ENCODE data around the gene OXCT1. TPM values are rescaled to one million over a fixed set of nuclear protein-coding genes. Genes with fewer than 3 reads are reported as not detected.
A peak's percentile ranks its signal among the peaks of the same experiment; 100 is the strongest.

The OXCT1 gene
- total and polyA plus RNA-seq, 2 experiments from 2014 or later = 16.1 to 20.5 TPM

DNA sequence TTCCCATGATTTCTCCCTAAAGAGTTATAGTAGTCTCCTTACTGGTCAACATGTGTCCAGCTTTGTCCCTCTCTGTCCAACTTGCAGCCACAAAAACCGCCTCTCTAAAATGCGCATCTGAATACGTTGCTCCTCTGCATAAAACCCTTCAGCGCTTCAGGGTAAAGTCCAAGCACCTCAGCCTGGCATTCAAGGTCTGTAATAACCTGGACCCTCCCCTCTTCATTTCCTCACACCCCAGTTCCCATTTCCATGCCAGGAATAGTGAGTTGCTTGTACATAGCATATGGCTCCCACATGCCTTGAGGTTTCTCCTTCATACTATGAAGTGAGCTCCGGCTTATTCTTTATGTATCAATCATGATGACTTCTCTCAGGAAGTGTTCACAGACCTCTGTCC lies 101.5 kb downstream of the OXCT1 start:
- Histone ChIP-seq H3K9me2 (ENCODE audit: insufficient read depth) (no peaks in the 10 kb centered on the region), H3K9ac (no peak overlapping the region), H2AFZ (no peak overlapping the region), H3K9me3 (ENCODE audit: low read depth) (no peaks in the 10 kb centered on the region), H3K79me2 (ENCODE audit: insufficient read depth) (no peaks in the 10 kb centered on the region), H4K20me1 (ENCODE audit: insufficient read depth) (no peaks in the 10 kb centered on the region), H3K36me3 (ENCODE audit: low read depth) (no peaks in the 10 kb centered on the region), H3K27me3 (replicated peaks; ENCODE audit: insufficient read depth) (no peaks in the 10 kb centered on the region), H3F3A (ENCODE audit: insufficient read depth) (no peaks in the 10 kb centered on the region), H3K4me1 (ENCODE audit: insufficient read depth) (peaks cover 3% of the 10 kb centered on the region), H3K4me2 (ENCODE audit: unreplicated experiment) (no peak overlapping the region), H3K27ac (no peak overlapping the region), H3K4me3 (no peak overlapping the region)
- in situ Hi-C loops (cut with MboI) = no loop called here
- no peak for DNase-seq
- TF ChIP-seq EZH2 (IDR thresholded peaks at IDR 0.05; ENCODE audit: insufficient read depth, poor library complexity, severe bottlenecking) (no peak), EZH2phosphoT487 (IDR thresholded peaks at IDR 0.05; ENCODE audit: insufficient read depth, low read depth) (no peak)
- whole genome bisulfite sequencing, 2 experiments (ENCODE audit: low coverage in 1 of 2, low lambda C conversion rate in 2 of 2, missing lambda C conversion rate in 2 of 2) = 99 to 100% methylated on average over 5 of the region's 5 CpGs

DNA sequence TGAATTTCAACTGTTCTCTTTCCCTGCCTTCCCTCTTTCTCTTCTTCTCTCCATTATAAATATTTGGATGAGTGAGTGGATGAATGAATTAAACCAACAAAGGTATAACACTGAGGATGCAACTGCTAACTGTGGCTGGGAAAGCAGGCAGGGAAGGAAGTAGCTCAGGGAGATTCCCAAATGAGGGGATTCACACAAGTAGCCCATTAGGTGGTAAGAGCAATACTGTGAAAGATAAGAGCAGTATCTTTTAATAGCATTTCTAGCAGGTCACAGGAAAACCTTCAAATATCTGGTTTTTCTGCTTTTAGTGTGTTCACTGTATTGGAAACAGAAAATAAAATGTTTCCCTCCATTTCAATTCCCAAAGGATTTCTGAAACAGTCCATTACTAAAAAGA lies 105.6 kb downstream of the OXCT1 start:
- Histone ChIP-seq H3K27me3 (replicated peaks; ENCODE audit: insufficient read depth) (no peaks in the 10 kb centered on the region), H3K9me2 (ENCODE audit: insufficient read depth) (no peaks in the 10 kb centered on the region), H3K4me3 (no peak overlapping the region), H3K79me2 (ENCODE audit: insufficient read depth) (no peaks in the 10 kb centered on the region), H3F3A (ENCODE audit: insufficient read depth) (peaks cover 18% of the 10 kb centered on the region), H3K4me2 (ENCODE audit: unreplicated experiment) (no peak overlapping the region), H2AFZ (no peak overlapping the region), H3K9me3 (ENCODE audit: low read depth) (no peaks in the 10 kb centered on the region), H4K20me1 (ENCODE audit: insufficient read depth) (no peaks in the 10 kb centered on the region), H3K36me3 (ENCODE audit: low read depth) (peaks cover 9% of the 10 kb centered on the region; the same call in 1 of the 2 replicates), H3K4me1 (ENCODE audit: insufficient read depth) (peaks cover 22% of the 10 kb centered on the region), H3K9ac (no peak overlapping the region), H3K27ac (no peak overlapping the region)
- TF ChIP-seq EZH2phosphoT487 (IDR thresholded peaks at IDR 0.05; ENCODE audit: insufficient read depth, low read depth) = no peak
- no peak for TF ChIP-seq EZH2 (IDR thresholded peaks at IDR 0.05; ENCODE audit: insufficient read depth, poor library complexity, severe bottlenecking)
- in situ Hi-C loops (cut with MboI) = no loop called here
- DNase-seq = no peak

DNA sequence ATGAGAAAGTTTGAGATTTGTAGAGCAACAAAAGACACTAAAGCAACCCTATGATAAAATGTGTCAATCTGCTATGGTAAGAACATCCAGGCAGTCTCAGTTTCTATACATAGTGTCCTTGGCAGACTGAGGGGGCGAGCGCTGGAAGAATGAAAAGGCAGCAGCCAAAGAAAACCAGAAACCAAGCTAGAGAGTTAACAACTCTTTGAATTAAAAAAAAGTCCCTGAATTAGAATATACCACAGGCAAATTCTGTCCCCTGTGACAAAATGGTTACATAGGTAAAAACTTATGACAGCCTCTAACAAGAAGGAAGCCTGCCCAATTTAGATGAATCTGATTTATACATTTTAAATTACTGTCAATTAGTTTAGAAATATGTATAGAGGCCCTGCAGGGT lies 106.7 kb downstream of the OXCT1 start:
- no peak overlapping the region for H3K27ac ChIP-seq
- H3K4me2 ChIP-seq (ENCODE audit: unreplicated experiment) = peak overlapping the region; percentile 53
- 88 to 89% methylated on average over 2 of the region's 2 CpGs for WGBS, 2 experiments (ENCODE audit: low coverage in 1 of 2, low lambda C conversion rate in 2 of 2, missing lambda C conversion rate in 2 of 2)

DNA sequence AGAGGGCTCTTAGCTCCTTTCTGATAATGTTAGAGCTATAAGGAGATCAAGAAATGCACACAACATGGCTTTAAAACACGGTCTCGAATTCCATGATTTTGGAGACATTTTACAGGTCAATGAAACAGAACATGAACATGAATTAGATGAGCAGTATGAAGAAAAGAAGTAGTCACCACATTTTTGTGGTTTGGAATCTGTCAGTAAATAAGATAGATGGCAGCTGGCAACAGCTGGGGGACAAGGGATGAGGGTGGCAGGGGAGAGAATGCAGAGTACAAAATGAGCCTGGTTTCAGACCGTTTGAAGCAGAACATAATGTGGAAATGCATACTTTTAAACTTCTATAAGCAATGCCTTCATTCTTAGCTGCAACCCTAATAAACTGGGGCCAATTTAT lies 107.1 kb downstream of the OXCT1 start:
- Histone ChIP-seq H2AFZ (no peak overlapping the region), H3K79me2 (ENCODE audit: insufficient read depth) (no peaks in the 10 kb centered on the region), H3K9ac (no peak overlapping the region), H3K4me2 (ENCODE audit: unreplicated experiment) (peak overlapping the region; percentile 53), H3K4me3 (peak overlapping the region; percentile 25), H3K9me3 (ENCODE audit: low read depth) (no peaks in the 10 kb centered on the region), H3K27me3 (replicated peaks; ENCODE audit: insufficient read depth) (no peaks in the 10 kb centered on the region), H3K9me2 (ENCODE audit: insufficient read depth) (no peaks in the 10 kb centered on the region), H3F3A (ENCODE audit: insufficient read depth) (peaks cover 18% of the 10 kb centered on the region), H4K20me1 (ENCODE audit: insufficient read depth) (no peaks in the 10 kb centered on the region), H3K4me1 (ENCODE audit: insufficient read depth) (peaks cover 22% of the 10 kb centered on the region), H3K36me3 (ENCODE audit: low read depth) (peaks cover 9% of the 10 kb centered on the region; the same call in 1 of the 2 replicates), H3K27ac (no peak overlapping the region)
- peak; percentile 60 for DNase-seq
- in situ Hi-C loops (cut with MboI) = no loop called here
- TF ChIP-seq EZH2 (IDR thresholded peaks at IDR 0.05; ENCODE audit: insufficient read depth, poor library complexity, severe bottlenecking) (no peak), EZH2phosphoT487 (IDR thresholded peaks at IDR 0.05; ENCODE audit: insufficient read depth, low read depth) (0 out of 2 replicates have a peak, but pooled peaks have one; percentile 45)
- WGBS, 2 experiments (ENCODE audit: low coverage in 1 of 2, low lambda C conversion rate in 2 of 2, missing lambda C conversion rate in 2 of 2) = 11 to 23% methylated on average over 3 of the region's 3 CpGs

More for the DNA sequence above, 106.7 kb downstream of the OXCT1 start:
- in situ Hi-C loops (cut with MboI) = no loop called here
- H3K27me3 ChIP-seq (replicated peaks; ENCODE audit: insufficient read depth) = no peaks in the 10 kb centered on the region
- no peaks in the 10 kb centered on the region for H3K79me2 ChIP-seq (ENCODE audit: insufficient read depth)
- peaks cover 18% of the 10 kb centered on the region for H3F3A ChIP-seq (ENCODE audit: insufficient read depth)
- no peak for TF ChIP-seq EZH2phosphoT487 (IDR thresholded peaks at IDR 0.05; ENCODE audit: insufficient read depth, low read depth)
- no peak for TF ChIP-seq EZH2 (IDR thresholded peaks at IDR 0.05; ENCODE audit: insufficient read depth, poor library complexity, severe bottlenecking)
- H3K4me1 ChIP-seq (ENCODE audit: insufficient read depth) = peaks cover 22% of the 10 kb centered on the region
- H3K4me3 ChIP-seq = peak overlapping the region; percentile 25; the same call in 1 of the 2 replicates
- DNase-seq = no peak
- H4K20me1 ChIP-seq (ENCODE audit: insufficient read depth) = no peaks in the 10 kb centered on the region
- no peaks in the 10 kb centered on the region for H3K9me3 ChIP-seq (ENCODE audit: low read depth)
- no peaks in the 10 kb centered on the region for H3K9me2 ChIP-seq (ENCODE audit: insufficient read depth)
- H3K36me3 ChIP-seq (ENCODE audit: low read depth) = peaks cover 9% of the 10 kb centered on the region; the same call in 1 of the 2 replicates
- no peak overlapping the region for H2AFZ ChIP-seq
- H3K9ac ChIP-seq = no peak overlapping the region

DNA sequence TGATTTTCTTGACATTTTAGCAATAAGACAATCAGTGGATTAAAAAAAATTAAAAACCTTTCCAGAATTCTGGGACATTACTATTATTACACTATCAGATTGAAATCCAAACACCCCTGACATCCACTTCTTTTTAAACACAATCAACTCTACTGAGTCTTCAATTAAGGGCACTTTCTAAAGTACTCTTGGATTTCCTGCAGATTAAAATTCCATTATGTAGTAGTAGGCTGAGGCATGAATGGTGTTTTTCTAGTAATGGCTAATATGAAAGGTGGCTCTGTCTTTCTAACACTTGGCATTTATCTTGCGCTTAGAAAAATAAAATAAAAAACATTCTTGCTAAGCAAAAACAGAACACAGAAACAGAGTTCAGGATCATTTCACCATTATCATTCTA lies 107.8 kb downstream of the OXCT1 start:
- Histone ChIP-seq H2AFZ (no peak overlapping the region), H3K27me3 (replicated peaks; ENCODE audit: insufficient read depth) (no peaks in the 10 kb centered on the region), H3K9ac (no peak overlapping the region), H3K9me3 (ENCODE audit: low read depth) (no peaks in the 10 kb centered on the region), H3K4me1 (ENCODE audit: insufficient read depth) (peaks cover 22% of the 10 kb centered on the region), H3K27ac (no peak overlapping the region), H3K4me3 (no peak overlapping the region), H3K9me2 (ENCODE audit: insufficient read depth) (no peaks in the 10 kb centered on the region), H4K20me1 (ENCODE audit: insufficient read depth) (no peaks in the 10 kb centered on the region), H3K36me3 (ENCODE audit: low read depth) (peaks cover 9% of the 10 kb centered on the region; the same call in 1 of the 2 replicates), H3F3A (ENCODE audit: insufficient read depth) (peaks cover 18% of the 10 kb centered on the region), H3K79me2 (ENCODE audit: insufficient read depth) (no peaks in the 10 kb centered on the region), H3K4me2 (ENCODE audit: unreplicated experiment) (peak overlapping the region; percentile 53)
- WGBS, 2 experiments (ENCODE audit: low coverage in 1 of 2, low lambda C conversion rate in 2 of 2, missing lambda C conversion rate in 2 of 2) = 92 to 100% methylated on average over 1 of the region's 1 CpG
- TF ChIP-seq EZH2phosphoT487 (IDR thresholded peaks at IDR 0.05; ENCODE audit: insufficient read depth, low read depth) (no peak), EZH2 (IDR thresholded peaks at IDR 0.05; ENCODE audit: insufficient read depth, poor library complexity, severe bottlenecking) (no peak)
- DNase-seq = no peak
- in situ Hi-C loops (cut with MboI) = no loop called here

Data from GM23248 (cell line).